ENCODE results near the gene DNAJC4.
A peak's percentile ranks its signal among the peaks of the same experiment; 100 is the strongest.

DNAJC4 gene

GRCh38 chr11:64186492-64187165 is 43.7 kb upstream of the DNAJC4 start:
- no peak overlapping the region for H3K4me3 ChIP-seq (ENCODE audit: low read length)
- TF ChIP-seq CTCF (IDR thresholded peaks at IDR 0.05; ENCODE audit: insufficient read depth, low read depth, low read length, missing control alignments), result no peak
- DNase-seq (ENCODE audit: low read depth), result peak; percentile 18

DNA sequence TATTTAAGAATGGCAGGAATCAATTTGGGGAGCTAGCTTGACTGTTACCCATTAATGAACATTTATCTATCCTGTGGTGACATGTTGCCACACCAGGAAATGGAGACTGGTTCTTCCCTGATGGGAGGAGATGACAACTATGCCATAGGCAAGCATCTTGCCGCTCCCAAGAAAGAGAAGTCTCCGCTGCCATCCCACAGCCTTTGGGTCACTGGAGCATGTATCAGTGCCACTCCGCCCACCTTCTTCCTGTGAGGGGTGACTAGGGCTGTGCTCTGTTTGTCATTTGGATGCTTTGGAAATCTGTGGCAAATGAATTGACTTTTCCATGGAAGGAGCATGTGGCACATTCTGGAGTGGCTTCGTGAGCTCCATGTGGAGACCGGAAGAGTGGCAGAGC is 37.9 kb upstream of the DNAJC4 start:
- no peak for TF ChIP-seq CTCF (IDR thresholded peaks at IDR 0.05; ENCODE audit: insufficient read depth, low read depth, low read length, missing control alignments)
- H3K4me3 ChIP-seq (ENCODE audit: low read length), result no peak overlapping the region
- no peak for DNase-seq (ENCODE audit: low read depth)

DNA sequence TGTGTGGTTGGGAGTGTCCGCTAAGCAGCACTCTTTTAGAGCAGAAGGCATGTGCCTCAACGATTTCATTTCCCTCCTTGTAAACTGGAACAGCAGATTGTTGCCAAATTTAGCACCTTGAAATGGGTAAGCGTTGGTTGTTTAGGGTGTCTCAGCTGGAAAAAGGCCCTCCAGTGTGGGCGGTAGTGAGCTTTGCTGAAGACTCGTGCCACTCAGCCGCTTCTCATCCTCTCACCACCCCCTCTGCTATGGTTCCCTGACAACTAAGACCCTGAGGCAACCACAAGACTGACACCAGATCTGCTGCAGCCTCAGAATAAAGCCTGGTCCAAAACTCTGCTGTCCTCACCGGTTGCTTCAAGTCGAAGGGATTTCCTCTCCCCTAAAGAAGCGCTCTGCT is 33.7 kb upstream of the DNAJC4 start:
- no peak for TF ChIP-seq CTCF (IDR thresholded peaks at IDR 0.05; ENCODE audit: insufficient read depth, low read depth, low read length, missing control alignments)
- no peak for DNase-seq (ENCODE audit: low read depth)
- no peak overlapping the region for H3K4me3 ChIP-seq (ENCODE audit: low read length)

- no peak for DNase-seq (ENCODE audit: low read depth)
- no peak overlapping the region for H3K4me3 ChIP-seq (ENCODE audit: low read length)
- no peak for TF ChIP-seq CTCF (IDR thresholded peaks at IDR 0.05; ENCODE audit: insufficient read depth, low read depth, low read length, missing control alignments)
Measured at GRCh38 chr11:64198511-64198910, 31.8 kb upstream of the DNAJC4 start.

DNA sequence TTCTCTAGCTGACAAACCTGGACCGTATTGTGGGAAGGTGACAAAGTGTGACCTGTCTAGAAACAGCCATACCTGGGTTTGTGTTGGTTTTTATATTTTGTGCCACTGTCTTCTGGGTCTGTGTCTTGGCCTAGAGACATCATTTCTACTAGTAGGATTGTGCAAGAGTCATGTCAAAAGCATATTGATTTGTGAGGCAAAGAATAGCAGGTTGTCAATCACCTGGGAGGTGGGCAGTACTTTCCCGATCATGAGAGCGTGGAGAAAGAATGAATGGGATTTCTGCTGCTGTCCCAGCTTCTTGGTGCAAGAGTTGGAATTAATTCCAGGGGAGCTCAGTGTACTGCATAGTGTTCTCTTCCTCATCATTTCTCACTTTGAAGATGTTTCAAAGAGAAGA is 28.8 kb upstream of the DNAJC4 start:
- no peak overlapping the region for H3K4me3 ChIP-seq (ENCODE audit: low read length)
- no peak for TF ChIP-seq CTCF (IDR thresholded peaks at IDR 0.05; ENCODE audit: insufficient read depth, low read depth, low read length, missing control alignments)
- no peak for DNase-seq (ENCODE audit: low read depth)

DNA sequence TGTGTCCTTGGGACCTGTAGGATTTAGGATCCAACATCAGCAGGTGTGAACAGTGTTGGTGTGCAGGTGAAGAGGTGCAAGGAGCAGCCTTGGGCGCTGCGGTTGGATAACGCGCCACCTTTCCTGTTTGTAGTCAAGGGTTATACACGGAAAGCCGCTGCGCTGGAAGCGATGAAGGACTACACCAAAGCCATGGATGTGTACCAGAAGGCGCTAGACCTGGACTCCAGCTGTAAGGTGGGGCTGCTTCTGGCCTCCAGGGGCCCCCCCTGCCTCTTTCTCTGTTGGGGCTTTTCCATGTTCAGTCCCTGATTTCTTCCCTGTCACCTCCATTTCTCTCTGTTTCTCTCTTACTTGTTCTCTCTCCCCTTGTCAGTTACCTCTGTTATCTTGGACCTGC is 27.4 kb upstream of the DNAJC4 start:
- no peak for DNase-seq (ENCODE audit: low read depth)
- no peak overlapping the region for H3K4me3 ChIP-seq (ENCODE audit: low read length)
- TF ChIP-seq CTCF (IDR thresholded peaks at IDR 0.05; ENCODE audit: insufficient read depth, low read depth, low read length, missing control alignments), result no peak

DNA sequence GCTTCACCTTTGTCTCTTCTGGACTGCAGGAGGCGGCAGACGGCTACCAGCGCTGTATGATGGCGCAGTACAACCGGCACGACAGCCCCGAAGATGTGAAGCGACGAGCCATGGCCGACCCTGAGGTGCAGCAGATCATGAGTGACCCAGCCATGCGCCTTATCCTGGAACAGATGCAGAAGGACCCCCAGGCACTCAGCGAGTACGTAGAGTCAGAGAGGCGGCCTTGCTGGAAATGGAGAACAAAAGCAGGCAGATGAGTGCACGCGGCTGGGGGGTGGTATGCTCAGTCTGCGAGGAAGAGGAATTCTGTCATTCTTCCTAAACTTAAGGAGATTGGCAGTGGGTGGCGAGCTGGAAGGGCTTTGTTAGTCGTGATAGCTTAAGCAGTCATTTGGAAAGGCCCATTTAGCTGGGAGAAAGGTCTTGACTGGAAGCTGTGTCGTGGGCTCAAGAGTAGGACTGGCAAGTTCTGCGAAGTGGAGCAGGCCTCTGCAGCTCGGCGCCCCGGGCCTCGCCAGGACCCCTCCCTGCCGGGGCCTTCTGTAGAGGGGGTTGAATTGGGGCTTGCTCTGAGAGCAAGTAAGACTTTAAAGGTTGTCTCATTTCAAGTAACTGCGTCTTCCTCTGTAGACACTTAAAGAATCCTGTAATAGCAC is 26.8 kb upstream of the DNAJC4 start:
- no peak for TF ChIP-seq CTCF (IDR thresholded peaks at IDR 0.05; ENCODE audit: insufficient read depth, low read depth, low read length, missing control alignments)
- no peak for DNase-seq (ENCODE audit: low read depth)
- no peak overlapping the region for H3K4me3 ChIP-seq (ENCODE audit: low read length)
